ENCODE measurements around the gene CTSW.

The CTSW gene

GRCh38 chr11:65865550-65866172 lies 14.0 kb upstream of the CTSW start:
- FAIRE-seq = no peak
- DNase-seq (ENCODE audit: low spot score) = no peak

DNA sequence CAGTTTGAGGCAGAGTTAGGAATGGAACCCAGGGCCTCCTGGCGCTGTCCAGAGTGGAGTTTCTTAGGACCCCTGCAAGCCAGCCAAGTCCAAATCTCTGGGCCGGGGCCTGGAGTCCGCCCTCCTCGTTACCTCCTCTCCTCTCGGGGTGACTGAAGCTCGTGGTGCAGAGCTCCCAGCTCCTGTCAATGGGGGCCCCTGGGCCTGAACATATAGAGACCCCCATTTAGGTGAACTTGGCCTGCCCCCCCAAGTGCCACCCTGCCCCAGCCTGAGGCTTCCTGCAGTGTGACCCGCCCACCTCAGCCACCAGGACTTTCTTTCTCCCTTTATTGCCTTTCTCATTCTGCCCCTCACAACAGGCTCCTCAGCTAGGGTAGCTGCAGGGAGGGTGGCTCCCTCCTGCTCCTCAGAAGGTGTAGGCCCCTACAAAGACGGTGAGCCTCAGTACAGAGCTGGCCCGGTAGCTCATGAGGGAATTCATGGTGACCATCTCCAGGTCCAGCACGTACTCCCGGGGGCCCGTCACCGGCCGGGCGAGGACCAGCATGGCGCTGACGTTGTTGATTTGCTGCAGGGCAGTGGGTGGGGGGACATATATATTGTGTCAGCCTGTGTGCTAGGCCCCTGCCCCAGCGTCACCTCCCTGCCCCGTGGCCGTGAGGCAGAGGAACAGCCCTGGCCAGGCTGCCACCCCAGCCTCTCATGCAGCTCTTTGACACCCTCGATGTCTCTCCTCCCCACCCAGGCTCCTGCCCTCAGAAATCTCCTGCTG lies 12.9 kb upstream of the CTSW start:
- no peak for FAIRE-seq

DNA sequence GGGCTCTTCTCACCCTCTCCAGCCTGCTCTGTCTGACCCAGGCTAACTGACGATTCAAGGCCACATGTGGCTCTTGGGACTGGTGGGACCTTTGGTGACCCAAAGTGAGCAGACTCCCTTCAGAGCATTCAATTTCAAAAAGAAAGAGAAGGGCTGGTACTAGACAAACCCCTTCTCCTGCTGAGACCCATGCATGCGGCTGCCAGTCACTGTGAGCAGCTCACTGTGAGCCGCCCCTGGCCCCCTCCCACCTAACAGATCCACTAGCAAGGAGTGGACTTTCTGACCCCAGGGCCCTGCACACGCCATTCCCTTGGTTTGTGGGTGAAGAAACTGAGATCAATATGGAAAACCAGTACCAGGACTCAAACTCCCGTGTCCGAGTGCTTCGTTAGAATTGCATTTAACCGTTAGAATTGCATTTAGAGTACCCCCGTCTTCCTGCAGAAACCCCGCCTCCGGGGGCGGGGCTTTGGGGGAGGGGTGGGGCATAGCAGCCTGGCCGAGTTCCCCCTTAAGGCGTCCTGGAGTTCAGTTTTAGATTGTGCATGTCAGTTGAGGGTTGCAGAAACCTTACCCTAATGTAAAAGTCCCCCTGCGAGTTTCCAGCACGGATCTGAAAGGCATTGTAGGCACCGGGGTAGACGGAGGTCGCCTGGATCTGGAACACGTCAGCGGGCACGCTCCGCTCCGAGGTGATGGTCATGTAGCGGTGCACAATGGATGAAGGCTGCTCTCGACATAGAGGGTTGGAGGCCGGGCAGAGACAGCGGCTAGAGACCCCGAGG lies 12.2 kb upstream of the CTSW start:
- DNase-seq (ENCODE audit: low spot score) = no peak
- no peak for FAIRE-seq

More for the DNA sequence above, 12.9 kb upstream of the CTSW start:
- no peak for DNase-seq (ENCODE audit: low spot score)

DNA sequence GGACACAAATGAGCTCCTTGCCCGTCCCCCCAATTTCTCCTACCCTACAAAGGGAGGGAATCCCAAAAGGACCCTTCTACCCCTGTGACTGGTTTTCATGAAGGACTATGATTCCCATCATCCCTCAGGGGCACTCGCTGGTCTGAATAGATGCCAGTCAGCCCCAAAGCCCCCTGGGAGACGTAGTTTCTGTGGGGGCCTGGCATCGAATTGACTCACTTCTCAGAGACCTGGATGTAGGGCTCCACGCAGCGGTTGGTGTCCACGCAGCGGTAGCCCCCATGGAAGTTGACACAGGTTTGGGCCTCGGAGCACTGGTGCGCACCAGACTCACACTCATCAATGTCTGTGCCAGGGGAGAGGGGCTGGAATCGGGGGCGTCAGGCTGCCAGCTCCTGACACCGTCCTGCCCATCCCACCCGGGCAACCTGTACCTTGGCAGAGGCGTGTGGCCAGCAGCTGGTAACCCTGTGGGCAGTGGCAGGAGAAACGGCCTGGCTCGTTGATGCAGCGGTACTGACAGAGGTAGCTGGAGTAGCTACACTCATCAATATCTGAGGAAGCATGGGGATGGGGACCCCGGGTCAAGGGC lies 11.5 kb upstream of the CTSW start:
- DNase-seq (ENCODE audit: low spot score) (no peak), FAIRE-seq (peak; percentile 32)

DNA sequence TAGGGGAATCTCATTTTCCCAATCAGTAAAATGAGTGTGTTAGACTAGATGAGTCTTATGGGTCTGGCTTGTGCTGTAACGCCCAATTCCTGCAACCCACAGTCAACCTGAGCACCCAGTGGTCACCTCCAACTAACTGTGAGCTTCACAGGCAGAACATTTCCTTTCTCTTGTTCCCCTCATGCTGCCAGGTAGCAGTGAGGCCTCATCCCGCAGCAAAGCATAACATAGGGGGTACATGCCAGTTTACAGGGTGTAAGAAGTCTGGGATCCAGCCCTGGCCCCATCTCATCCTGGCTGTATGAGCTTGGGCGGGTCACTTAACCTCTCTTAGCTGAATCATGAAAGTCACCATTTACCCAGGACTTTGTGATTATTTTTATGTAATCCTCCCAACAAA lies 10.7 kb upstream of the CTSW start:
- DNase-seq (ENCODE audit: low spot score) = no peak
- no peak for FAIRE-seq

- FAIRE-seq (no peak), DNase-seq (ENCODE audit: low spot score) (no peak)
Observed at GRCh38 chr11:65869643-65870306, 9.9 kb upstream of the CTSW start.

DNA sequence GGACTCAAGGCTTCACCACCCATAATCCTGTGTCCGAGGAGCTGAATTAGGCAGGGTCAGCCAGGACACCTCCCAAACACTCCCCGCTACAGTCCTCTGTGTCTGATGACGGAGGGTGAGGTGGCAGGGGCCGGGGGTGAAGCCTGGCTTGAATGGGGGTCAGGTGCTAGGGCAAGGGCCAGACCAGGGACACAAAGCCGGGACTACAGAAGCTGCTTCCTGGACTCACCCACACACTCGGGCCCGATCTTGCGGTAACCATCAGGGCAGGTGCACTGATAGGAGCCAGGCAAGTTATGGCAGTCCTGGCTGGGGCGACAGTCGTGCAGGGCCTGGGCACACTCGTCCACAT lies 9.4 kb upstream of the CTSW start:
- no peak for DNase-seq (ENCODE audit: low spot score)
- no peak for FAIRE-seq

DNA sequence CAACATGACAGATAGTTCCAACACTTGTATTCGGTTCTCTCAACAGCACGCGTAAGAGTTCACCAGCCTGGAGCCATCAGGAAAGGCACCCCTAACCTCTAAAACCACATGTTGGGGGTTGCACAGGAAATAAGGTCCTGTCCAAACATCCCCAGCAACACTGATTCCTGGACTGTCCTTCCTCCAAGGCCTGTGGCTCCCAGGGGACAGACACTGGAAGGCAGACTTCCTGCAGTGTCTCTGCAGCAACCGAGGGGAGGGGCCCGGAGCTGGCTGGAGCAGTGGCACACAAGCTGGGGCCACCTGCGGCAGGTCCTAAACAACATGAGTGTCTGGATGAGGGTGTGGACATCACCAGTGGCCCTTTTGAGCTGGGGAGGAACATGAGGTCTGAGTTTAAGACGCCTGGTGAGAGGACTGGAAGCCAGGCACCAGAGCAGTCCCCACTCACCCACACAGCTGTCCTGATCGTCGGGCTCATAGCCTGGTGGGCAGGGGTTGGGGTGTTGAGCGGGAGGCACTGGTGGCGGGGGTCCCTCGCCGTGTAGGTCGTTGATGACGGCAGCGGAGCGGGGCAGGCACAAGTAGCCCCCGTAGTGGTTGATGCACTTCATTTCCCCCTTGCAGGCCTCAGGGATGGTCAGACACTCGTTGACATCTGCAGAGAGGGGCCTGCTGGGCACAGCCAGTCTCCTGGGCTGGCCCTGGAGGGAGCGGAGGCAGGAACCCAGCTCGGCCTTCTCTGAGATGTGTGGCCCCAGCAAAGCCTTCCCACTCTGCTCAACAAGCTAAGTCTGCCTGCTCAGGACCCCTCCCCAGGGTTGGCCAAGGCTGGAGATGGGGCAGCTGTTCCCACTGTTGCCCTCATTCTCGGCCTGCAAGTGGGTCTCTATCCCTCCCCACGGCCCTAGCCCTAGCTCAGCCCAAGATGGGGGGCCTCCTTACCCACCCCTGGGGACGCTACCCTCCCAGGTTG lies 8.6 kb upstream of the CTSW start:
- DNase-seq (ENCODE audit: low spot score) (no peak), FAIRE-seq (no peak)

GRCh38 chr11:65871811-65872548 lies 7.7 kb upstream of the CTSW start:
- FAIRE-seq = no peak
- DNase-seq (ENCODE audit: low spot score) = peak; percentile 35

DNA sequence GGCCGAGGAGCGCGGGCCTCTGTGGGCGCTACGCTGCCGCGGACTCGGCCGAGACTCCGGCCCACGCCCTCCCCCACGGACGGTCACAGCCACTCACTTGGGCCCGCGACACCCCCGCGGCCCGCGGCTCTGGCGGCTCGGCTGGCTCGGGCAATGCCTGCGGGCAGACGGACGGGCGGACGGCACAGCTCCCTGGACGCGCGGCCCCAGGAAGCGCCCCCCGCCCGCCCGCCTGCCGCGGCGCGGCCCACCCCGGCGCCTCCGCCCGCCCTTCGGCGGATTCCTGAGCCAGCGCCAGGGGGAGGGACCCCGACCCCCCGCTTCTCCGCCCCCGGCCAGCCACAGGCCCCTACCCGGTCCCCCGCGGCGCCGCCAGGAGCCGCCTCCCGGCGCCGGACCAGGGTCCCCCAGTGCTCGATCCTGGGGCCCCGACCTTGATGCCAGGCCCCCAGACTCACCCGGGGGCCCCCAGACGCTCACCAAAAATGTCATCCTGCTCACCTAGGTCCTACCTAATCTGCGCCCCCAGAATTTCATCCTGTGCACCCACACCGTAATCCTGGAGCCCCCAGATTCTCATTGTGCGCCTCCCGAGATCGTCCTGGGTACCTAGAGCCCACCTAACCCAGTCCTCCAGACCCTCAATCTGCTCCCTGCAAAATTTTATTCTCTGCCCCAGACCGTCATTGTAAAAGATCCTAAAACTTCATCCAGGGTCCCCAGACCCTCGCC lies 6.9 kb upstream of the CTSW start, which contains the start of gene EFEMP2:
Gene EFEMP2 (minus strand): TSS at position 215 of the 732 bp plus-strand sequence. CDS start 446 bp downstream, outside the sequence.
- FAIRE-seq (no peak), DNase-seq (ENCODE audit: low spot score) (peak; percentile 44)

DNA sequence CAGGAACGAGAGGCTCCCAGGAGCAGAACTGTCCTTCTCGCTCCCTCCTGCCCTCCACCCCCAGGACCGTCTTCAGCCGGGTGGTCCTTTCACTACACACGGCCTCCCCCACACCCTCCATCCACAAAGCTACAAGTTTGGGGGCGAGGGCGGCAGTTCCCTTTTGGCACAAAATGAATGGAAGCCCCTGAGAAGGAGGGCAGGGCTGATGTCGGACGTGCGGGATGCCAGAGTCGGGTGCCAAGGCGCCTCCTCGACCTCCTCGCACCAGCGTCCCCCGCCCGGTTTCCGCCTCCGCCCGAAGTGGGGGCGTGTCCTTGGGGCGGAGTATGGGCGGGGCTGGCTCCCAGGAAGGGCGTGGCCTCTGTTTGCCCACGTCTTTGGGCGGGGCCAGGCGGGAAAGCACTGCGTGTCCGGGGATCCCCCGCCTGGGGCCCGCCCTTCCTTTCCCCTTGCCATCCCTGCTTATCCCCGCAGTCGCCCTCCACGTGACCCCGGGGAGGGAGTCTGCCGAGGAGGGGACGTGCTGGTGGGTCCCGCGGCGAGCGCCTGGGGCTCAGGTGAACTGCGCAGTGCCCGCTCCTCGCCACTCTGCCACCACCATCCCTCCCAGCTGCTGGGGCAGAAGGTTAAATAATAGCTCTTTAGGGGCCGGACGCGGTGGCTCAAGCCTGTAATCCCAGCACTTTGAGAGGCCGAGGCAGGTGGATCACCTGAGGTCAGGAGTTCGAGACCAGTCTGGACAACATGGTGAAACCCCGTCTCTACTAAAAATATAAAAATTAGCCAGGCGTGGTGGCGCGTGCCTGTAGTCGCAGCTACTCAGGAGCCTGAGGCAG lies 6.1 kb upstream of the CTSW start:
- DNase-seq (ENCODE audit: low spot score) (peak; percentile 95), FAIRE-seq (peak; percentile 98)

DNA sequence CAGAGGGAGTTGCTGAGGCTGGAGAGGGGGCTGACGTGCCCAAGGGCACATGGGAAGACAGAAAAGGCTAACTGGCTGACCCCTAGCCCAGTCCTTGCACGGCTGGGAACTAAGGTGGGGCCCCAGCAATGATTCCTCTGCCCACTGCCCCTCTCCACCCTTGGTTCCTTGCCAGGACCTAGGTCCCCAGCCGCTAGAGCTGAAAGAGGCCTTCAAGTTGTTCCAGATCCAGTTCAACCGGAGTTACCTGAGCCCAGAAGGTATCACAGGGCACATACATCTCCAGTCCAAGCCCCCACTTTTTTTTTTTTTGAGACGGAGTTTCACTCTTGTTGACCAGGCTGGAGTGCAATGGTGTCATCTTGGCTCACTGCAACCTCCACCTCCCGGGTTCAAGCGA lies 390 bp downstream of the CTSW start:
- FAIRE-seq = no peak

DNA sequence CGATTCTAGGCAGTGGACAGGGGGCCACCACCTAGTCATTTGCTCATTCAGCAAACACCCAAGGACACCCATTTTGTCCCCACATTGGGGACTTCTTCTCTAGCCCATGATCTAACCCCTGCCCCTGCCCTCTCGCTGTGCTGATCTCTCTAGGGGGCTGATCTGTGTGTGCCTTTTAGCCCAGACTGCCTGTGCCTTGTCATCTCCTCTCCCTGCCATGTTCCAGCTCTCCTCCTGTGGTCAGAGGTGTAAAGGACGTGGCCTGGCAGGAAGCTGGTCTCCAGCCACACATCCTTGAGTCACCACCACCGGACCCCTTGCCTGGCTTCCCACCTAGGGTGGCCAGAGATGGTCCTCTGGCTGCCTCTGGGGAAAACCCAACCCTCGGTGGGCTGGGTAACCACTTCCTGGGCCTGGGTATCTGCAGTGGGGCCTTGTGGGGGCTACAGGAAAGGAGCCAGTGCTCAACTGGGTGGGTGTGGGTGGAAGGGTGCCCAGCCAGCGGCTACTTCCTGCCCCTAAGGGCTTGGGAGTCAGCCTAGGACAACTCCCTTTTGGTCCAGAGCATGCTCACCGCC lies 1.3 kb downstream of the CTSW start:
- FAIRE-seq (no peak), DNase-seq (ENCODE audit: low spot score) (no peak)

More for the DNA sequence above, 390 bp downstream of the CTSW start:
- DNase-seq (ENCODE audit: low spot score) = no peak

DNA sequence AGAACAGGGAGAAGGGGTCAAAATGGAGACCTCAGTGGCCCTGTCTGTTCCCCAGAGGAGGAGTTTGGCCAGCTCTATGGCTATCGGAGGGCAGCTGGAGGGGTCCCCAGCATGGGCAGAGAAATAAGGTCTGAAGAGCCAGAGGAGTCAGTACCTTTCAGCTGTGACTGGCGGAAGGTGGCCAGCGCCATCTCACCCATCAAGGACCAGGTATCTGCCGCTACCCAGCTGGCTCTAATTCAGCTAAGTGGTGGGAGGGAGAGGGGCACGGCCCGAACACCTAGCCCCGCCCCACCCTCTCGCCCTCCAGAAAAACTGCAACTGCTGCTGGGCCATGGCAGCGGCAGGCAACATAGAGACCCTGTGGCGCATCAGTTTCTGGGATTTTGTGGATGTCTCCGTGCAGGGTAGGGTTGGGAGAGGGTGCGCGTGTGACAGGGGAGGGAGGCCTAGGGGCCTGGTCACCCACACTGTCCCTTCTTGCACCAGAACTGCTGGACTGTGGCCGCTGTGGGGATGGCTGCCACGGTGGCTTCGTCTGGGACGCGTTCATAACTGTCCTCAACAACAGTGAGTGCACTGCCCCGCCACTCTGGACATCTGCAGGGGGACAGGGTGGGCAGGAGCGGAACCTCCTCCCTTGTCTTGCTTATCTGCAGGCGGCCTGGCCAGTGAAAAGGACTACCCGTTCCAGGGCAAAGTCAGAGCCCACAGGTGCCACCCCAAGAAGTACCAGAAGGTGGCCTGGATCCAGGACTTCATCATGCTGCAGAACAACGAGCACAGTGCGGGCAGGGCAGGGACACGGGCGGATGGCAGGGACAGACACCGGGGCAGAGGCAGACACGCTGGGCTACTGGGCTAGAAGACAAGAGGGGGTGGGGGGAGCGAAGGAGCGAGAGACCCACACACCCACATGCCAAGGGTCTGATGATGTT lies 2.8 kb downstream of the CTSW start:
- peak; percentile 27 for FAIRE-seq

GRCh38 chr11:65883058-65883761 lies 3.6 kb downstream of the CTSW start:
- FAIRE-seq (no peak), DNase-seq (ENCODE audit: low spot score) (no peak)

More for the DNA sequence above, 2.8 kb downstream of the CTSW start:
- DNase-seq (ENCODE audit: low spot score) = no peak
